Left cardiac atrium (tissue), 4 donors: ENCODE data around the gene CLEC7A. TPM values are rescaled to one million over a fixed set of nuclear protein-coding genes. Genes with fewer than 3 reads are reported as not detected.

ENCODE experiments used
- ATAC-seq, 2 donors: fragments of 200-7000 bp; cut with Tn5 transposase; one replicate each; pipeline ENCODE4 v1.9.1; 2020; ENCODE audit warnings: mild to moderate bottlenecking in 2 of 2, moderate library complexity in 2 of 2
- DNase-seq: peaks from one replicate; pipeline ENCODE4 v3.0.0-alpha.2; 2020
- intact Hi-C, 2 donors: fragments of 100-400 bp; cut with DNase I; formaldehyde crosslinking; loops; one replicate each; pipeline versions ENCODE4 v1.14.1 to v1.15.1; 2022 to 2023
- long read RNA-seq: library from polyadenylated mRNA; unstranded; transcript quantifications from one replicate; pipeline ENCODE4 v2.0.0, GENCODE V29; 2021
- total RNA-seq, 2 donors: library from RNA; stranded (reverse); fragmentation: NEBNext Ultra II Directional; extraction: Animal tissue kit (Norgen Biotek cat#: 25700); gene quantifications; one replicate each; pipeline ENCODE4 v1.2.1, GENCODE V29; 2021
- donor health status: DM: no; HTN: yes; CAD: no.
- donor health status: DM: no; HTN: yes; CAD: no; lungs with severe emphysema.
- donor health status: DM: yes; HTN: yes; CAD: no.
- donor health status: Dilated cardiomyopathy.

Gene CLEC7A
- 10 to 100 TPM in 1 of 2 donors, 1 to 10 TPM in 1; 7.4 to 10.4 TPM for total RNA-seq
- long read RNA-seq, partial matches to known transcripts: 0 of 3 reads
- long read RNA-seq, other reads (novel, unspliced or antisense): 0 of 3 reads

GRCh38 chr12:10130042-10130441, at the start of gene CLEC7A:
Gene CLEC7A (minus strand): TSS chr12:10130199. CDS start chr12:10130082, 117 bp downstream.
- intact Hi-C loops: no loop called here
- ATAC-seq: peak in 1 of 2 donors; percentile 10

GRCh38 chr12:10179776-10180181, 49.8 kb upstream of the CLEC7A start:
- ATAC-seq (no peak), DNase-seq (no peak)
- intact Hi-C loops: no loop called here

More at GRCh38 chr12:10130042-10130441, at the start of gene CLEC7A:
- no peak for DNase-seq

- intact Hi-C loops: no loop called here
- ATAC-seq: no peak
These were observed 48.8 kb upstream of the CLEC7A start, which contains the start of gene TMEM52B for GRCh38 chr12:10178821-10179220. Gene TMEM52B (plus strand): TSS chr12:10179032. CDS start chr12:10179575, 543 bp downstream.

GRCh38 chr12:10175846-10176636, 46.0 kb upstream of the CLEC7A start:
- DNase-seq (no peak), ATAC-seq (no peak)
- intact Hi-C loops: no loop called here

More at GRCh38 chr12:10178821-10179220, 48.8 kb upstream of the CLEC7A start, which contains the start of gene TMEM52B:
- DNase-seq: no peak

- ATAC-seq (no peak), DNase-seq (no peak)
- intact Hi-C loops: no loop called here
These were observed 45.1 kb upstream of the CLEC7A start for GRCh38 chr12:10174986-10175614.

GRCh38 chr12:10171973-10172728, 42.2 kb upstream of the CLEC7A start, which contains the start of gene OLR1:
Gene OLR1 (minus strand): TSS chr12:10172132. CDS start chr12:10172077, 55 bp downstream.
- intact Hi-C loops: no loop called here
- no peak for DNase-seq

GRCh38 chr12:10170216-10170615, 40.2 kb upstream of the CLEC7A start:
- ATAC-seq: no peak
- no peak for DNase-seq
- intact Hi-C loops: no loop called here

More at GRCh38 chr12:10171973-10172728, 42.2 kb upstream of the CLEC7A start, which contains the start of gene OLR1:
- ATAC-seq: peak; percentile 27 to 77

GRCh38 chr12:10169104-10169503, 39.1 kb upstream of the CLEC7A start:
- ATAC-seq: no peak
- intact Hi-C loops: no loop called here

GRCh38 chr12:10167599-10167998, 37.6 kb upstream of the CLEC7A start:
- intact Hi-C loops: no loop called here
- DNase-seq (no peak), ATAC-seq (peak; percentile 71 to 74)

More at GRCh38 chr12:10169104-10169503, 39.1 kb upstream of the CLEC7A start:
- DNase-seq: no peak

- DNase-seq: no peak
- ATAC-seq: no peak
- intact Hi-C loops: no loop called here
These were observed 35.4 kb upstream of the CLEC7A start for GRCh38 chr12:10165421-10165820.

- ATAC-seq: no peak
- DNase-seq: no peak
- intact Hi-C loops: no loop called here
These were observed 33.1 kb upstream of the CLEC7A start for GRCh38 chr12:10163084-10163483.

- intact Hi-C loops: no loop called here
- DNase-seq (no peak), ATAC-seq (peak in 1 of 2 donors; percentile 26)
These were observed 30.8 kb upstream of the CLEC7A start for GRCh38 chr12:10160617-10161385.

GRCh38 chr12:10159280-10159679, 29.3 kb upstream of the CLEC7A start:
- DNase-seq: no peak
- intact Hi-C loops: no loop called here
- no peak for ATAC-seq

- intact Hi-C loops: no loop called here
- DNase-seq (no peak), ATAC-seq (no peak)
These were observed 28.4 kb upstream of the CLEC7A start for GRCh38 chr12:10158406-10158805.

- DNase-seq (no peak), ATAC-seq (no peak)
- intact Hi-C loops: no loop called here
These were observed 26.0 kb upstream of the CLEC7A start for GRCh38 chr12:10155966-10156365.

GRCh38 chr12:10154145-10154496, 24.1 kb upstream of the CLEC7A start:
- ATAC-seq: peak; percentile 22 to 42
- intact Hi-C loops: loop anchor here in 1 of 2 donors (5.0 kb wide), 1 partner anchor 408 kb away; no protein-coding TSS in a partner anchor
- no peak for DNase-seq

- intact Hi-C loops: loop anchor here in 1 of 2 donors (1.0 to 5.0 kb wide), 2 partner anchors 37 to 409 kb away; no protein-coding TSS in a partner anchor
- ATAC-seq: peak; percentile 92 to 95
These were observed 23.5 kb upstream of the CLEC7A start for GRCh38 chr12:10153271-10154144.

More at GRCh38 chr12:10153271-10154144, 23.5 kb upstream of the CLEC7A start:
- DNase-seq: peak; percentile 72
